GM12875 (cell line): ENCODE measurements around the gene SEPTIN10.

Source experiments
- H3K4me3 ChIP-seq: one replicate; pipeline ENCODE4 v1.5.1; 2011; ENCODE audit warnings: low read depth, low read length, control low read depth
- TF ChIP-seq, protein P1 (sequence below): IDR thresholded peaks from 2 replicates; pipeline ENCODE4 v1.5.1; 2011; ENCODE audit warnings: low read depth, mild to moderate bottlenecking, control low read depth, inconsistent platforms, low read length, moderate library complexity, borderline replicate concordance; ENCODE audit not compliant: insufficient read depth

The SEPTIN10 gene

DNA sequence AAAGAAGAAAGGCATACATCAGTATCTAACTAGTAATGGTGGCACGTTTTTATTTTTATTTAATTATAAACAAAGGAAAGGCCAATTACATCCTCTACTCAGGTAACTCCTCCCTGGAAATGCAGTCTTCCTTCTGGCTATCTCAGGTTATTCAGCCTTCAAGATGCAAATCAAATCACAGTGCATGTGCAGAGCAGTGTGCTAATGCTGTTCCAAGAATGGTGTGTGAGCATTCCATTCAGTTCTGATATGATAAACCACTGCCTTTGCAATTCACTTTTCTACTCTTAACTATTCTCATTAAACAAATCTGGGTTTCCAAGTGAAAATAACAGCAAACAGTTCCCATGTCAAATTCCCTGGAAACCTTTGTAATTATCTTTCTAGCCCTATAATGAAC lies 38.4 kb downstream of the SEPTIN10 start:
- TF ChIP-seq, protein P1, sequence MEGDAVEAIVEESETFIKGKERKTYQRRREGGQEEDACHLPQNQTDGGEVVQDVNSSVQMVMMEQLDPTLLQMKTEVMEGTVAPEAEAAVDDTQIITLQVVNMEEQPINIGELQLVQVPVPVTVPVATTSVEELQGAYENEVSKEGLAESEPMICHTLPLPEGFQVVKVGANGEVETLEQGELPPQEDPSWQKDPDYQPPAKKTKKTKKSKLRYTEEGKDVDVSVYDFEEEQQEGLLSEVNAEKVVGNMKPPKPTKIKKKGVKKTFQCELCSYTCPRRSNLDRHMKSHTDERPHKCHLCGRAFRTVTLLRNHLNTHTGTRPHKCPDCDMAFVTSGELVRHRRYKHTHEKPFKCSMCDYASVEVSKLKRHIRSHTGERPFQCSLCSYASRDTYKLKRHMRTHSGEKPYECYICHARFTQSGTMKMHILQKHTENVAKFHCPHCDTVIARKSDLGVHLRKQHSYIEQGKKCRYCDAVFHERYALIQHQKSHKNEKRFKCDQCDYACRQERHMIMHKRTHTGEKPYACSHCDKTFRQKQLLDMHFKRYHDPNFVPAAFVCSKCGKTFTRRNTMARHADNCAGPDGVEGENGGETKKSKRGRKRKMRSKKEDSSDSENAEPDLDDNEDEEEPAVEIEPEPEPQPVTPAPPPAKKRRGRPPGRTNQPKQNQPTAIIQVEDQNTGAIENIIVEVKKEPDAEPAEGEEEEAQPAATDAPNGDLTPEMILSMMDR, result no peak
- H3K4me3 ChIP-seq, result no peak overlapping the region

DNA sequence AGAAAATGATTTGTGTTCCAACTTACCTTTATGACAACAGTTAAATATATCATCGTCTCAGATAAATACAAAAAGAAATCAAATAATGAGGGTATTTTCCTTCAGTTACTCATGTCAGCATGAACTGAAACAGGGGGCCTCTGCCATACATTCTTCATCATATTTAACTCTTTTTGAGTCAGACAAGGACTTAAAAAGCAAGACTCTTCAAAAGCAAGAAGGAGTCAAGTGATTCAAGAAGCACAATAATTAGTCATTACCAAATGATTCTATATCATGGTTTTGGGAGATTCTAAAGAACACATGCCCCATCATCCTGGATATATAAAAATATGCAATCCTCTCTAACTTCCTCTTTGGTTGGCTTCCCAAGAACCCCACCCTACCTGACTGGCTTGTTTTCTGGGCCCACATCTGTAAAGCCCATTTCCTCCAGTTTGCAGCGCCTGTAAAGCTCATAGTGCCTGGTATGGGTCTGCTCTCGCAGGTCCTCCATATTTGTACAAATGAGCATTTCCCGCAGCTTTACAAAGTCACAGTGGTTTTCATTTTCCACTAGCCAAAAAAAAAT lies 49.7 kb downstream of the SEPTIN10 start:
- H3K4me3 ChIP-seq, result no peak overlapping the region
- TF ChIP-seq, protein P1, result no peak

DNA sequence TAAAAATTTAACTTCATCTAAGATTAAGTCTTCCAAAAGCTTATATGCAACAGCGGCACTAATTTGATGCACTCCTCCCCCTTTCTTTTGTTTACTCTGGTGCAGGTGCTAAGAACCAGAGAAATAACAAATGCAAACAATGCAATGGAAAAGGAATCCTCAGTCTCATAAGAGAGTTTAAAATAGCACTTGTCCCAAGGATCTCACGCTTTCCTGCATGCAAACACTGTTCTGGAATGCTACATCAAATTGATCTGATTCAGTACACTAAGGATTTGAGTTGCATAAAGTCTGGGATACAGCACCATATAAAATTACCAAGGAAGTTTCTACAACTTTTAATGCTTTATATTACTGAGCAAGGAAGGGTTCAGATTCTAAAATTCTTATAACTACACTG lies 50.5 kb downstream of the SEPTIN10 start:
- TF ChIP-seq, protein P1, result no peak

DNA sequence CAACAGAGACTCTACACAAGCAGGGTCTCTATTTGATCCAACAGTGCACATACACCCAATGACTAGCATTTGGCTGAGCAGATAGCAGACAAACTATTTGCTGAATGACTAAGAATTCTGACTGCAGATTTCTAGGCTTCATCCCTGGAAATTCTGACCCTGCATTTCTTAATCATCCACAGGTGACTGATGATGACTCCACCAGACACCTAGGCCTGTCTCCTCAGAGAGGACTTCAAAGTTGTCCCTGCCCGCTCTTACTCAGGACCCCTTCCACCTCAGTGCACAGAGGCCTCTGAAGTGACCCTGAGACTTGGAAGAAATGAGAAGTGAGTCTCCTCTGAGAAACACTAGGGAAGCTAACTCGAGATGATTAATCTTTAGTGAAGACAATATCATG lies 51.3 kb downstream of the SEPTIN10 start:
- TF ChIP-seq, protein P1, result no peak
- no peak overlapping the region for H3K4me3 ChIP-seq

More for the DNA sequence above, 50.5 kb downstream of the SEPTIN10 start:
- H3K4me3 ChIP-seq, result no peak overlapping the region

DNA sequence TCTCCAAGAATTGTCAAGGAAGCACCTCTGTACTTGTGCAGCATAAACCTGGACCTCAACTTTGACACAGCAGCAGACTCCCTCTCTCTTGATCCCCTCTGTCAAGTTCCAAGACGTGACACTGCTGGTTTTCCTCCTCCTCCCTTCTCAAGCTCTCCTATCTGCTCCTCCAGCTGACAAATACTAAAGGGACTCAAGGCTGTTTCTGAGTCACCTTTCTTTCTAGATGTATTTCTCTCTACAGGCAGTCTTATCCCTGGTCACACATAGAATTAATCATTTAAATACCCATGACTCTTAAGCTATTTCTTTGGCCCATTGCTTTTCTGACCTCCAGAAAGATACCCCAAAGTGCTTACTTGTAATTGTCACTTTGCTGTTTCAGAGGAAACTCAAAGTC lies 53.5 kb downstream of the SEPTIN10 start:
- TF ChIP-seq, protein P1, result no peak
- H3K4me3 ChIP-seq, result no peak overlapping the region

DNA sequence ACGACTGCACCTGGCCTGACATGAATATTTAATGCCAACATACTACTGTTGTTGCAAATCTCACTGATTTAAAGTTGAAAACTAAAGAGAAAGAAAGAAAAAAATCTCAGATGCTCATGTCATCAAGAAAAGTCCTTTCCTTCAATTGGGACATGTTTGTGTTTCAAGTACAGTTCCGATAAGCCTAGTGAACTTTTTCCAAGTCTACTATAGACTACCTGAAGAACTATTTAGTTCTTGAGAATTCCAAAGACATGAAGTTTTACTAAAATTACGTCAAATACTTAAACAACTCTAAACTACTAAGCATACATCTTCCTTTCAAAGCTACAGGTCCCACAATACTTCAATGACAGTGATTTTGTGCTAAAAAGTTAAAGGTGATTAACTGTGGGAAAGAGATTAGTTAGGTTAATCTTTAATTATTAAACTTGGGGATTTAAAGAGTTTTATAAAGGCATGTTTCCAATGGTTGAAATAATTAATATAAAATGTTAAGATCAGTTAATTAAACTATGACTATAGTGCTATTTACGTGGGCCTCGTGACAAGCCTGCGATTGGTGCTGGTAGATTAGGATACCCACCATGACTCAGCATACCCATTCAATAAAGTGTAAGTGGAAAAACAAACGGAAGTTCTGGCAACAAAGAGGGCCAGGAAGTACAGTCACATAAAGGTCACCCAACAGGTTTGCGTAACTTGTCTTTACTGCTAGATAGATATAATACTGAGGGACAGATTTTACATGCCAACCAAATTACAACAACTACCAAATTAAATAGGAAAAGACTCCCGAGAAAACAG lies 55.5 kb downstream of the SEPTIN10 start:
- H3K4me3 ChIP-seq, result no peak overlapping the region
- TF ChIP-seq, protein P1, result no peak

DNA sequence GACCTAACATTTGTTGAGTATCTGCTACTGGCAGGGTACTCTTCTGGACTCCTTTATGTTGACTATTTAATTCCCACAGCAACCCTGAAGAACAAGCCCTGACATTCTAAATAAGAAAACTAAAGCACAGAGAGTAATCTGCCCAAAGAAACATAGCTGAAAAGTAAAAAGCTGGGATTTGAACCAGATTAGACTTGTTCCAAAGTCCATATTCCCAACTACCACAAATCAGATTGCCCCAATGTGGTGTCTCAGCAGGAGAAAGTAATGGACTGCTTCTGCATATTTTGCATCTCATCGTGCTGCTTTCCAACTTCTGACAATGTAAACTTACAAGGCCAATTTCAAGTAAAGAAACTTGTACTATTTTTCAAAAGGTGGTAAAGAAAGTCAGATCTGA lies 56.5 kb downstream of the SEPTIN10 start:
- TF ChIP-seq, protein P1, result no peak

More for the DNA sequence above, 56.5 kb downstream of the SEPTIN10 start:
- no peak overlapping the region for H3K4me3 ChIP-seq
